Ramos (cell line): ENCODE data around the gene RBM15.

ENCODE experiments used
- in situ Hi-C: fragments of 300-500 bp; cut with MboI; formaldehyde crosslinking; loops from one replicate; pipeline ENCODE4 v1.14.3; 2022; ENCODE audit warnings: low sequenced_read_pairs; ENCODE audit not compliant: unreplicated experiment

Gene RBM15

GRCh38 chr1:110393691-110394492 is 54.7 kb downstream of the RBM15 start:
- in situ Hi-C loops = no loop called here

- in situ Hi-C loops = no loop called here
Observed at GRCh38 chr1:110394493-110394820, 55.3 kb downstream of the RBM15 start.
